ENCODE results near the gene RAI1. TPM values are rescaled to one million over a fixed set of nuclear protein-coding genes. Genes with fewer than 3 reads are reported as not detected.

The RAI1 gene
- total and polyA plus RNA-seq, 2 of the 13 experiments (the other 11 are each of a cell fraction or from before 2014, with no cell fraction given) = 3.4 to 5.2 TPM

DNA sequence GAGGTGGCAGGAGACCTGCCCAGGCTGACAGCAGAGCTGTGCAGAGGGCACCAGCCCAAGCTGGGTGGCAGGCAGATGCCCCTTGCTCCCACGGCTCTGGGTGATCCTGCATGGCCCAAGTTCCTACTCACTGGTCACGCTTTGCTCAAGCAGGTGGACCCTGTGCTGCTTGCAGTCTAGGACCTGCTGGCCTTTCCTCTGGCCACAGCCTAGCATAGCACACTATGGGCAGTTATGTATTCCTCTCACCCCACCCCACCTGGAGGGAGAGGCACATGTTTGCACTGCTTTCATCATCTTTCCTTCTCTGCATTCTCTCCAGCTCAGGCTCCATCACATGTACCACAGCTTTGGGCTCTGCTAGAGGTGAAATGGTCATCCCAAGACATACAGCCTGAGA, 175.1 kb downstream of the RAI1 start (continued):
- TF ChIP-seq, protein P1, sequence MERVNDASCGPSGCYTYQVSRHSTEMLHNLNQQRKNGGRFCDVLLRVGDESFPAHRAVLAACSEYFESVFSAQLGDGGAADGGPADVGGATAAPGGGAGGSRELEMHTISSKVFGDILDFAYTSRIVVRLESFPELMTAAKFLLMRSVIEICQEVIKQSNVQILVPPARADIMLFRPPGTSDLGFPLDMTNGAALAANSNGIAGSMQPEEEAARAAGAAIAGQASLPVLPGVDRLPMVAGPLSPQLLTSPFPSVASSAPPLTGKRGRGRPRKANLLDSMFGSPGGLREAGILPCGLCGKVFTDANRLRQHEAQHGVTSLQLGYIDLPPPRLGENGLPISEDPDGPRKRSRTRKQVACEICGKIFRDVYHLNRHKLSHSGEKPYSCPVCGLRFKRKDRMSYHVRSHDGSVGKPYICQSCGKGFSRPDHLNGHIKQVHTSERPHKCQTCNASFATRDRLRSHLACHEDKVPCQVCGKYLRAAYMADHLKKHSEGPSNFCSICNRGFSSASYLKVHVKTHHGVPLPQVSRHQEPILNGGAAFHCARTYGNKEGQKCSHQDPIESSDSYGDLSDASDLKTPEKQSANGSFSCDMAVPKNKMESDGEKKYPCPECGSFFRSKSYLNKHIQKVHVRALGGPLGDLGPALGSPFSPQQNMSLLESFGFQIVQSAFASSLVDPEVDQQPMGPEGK (CRISPR knock-in tag; IDR thresholded peaks at IDR 0.05) = no peak
- TF ChIP-seq ZBTB42 (CRISPR knock-in tag; IDR thresholded peaks at IDR 0.05) (no peak), ZNF343 (CRISPR knock-in tag; IDR thresholded peaks at IDR 0.05) (no peak), PCBP2 (optimal IDR thresholded peaks at IDR 0.05; ENCODE audit: low read depth, low read length, poor library complexity, severe bottlenecking) (no peak), ZBTB20 (CRISPR knock-in tag; IDR thresholded peaks at IDR 0.05; ENCODE audit: borderline replicate concordance, low read depth) (no peak), ZNF816 (CRISPR knock-in tag; IDR thresholded peaks at IDR 0.05; ENCODE audit: borderline replicate concordance) (no peak), JARID2 (CRISPR knock-in tag; IDR thresholded peaks at IDR 0.05; ENCODE audit: insufficient replicate concordance) (no peak), ZNF564 (CRISPR knock-in tag; IDR thresholded peaks at IDR 0.05) (no peak), NFRKB (IDR thresholded peaks at IDR 0.05) (no peak), HMG20B (CRISPR knock-in tag; conservative IDR thresholded peaks at IDR 0.05) (no peak), TEAD3 (CRISPR knock-in tag; optimal IDR thresholded peaks at IDR 0.05; ENCODE audit: borderline replicate concordance) (peak; percentile 53), ZNF232 (CRISPR knock-in tag; IDR thresholded peaks at IDR 0.05; ENCODE audit: borderline replicate concordance) (no peak), NR3C1 (CRISPR knock-in tag; IDR thresholded peaks at IDR 0.05) (no peak), ZKSCAN8 (CRISPR knock-in tag; IDR thresholded peaks at IDR 0.05; ENCODE audit: borderline replicate concordance) (no peak), NFE2L2 (IDR thresholded peaks at IDR 0.05; ENCODE audit: low read length) (no peak), ZNF572 (CRISPR knock-in tag; IDR thresholded peaks at IDR 0.05) (no peak), ZNF263 (CRISPR knock-in tag; IDR thresholded peaks at IDR 0.05) (no peak), ZIK1 (CRISPR knock-in tag; IDR thresholded peaks at IDR 0.05; ENCODE audit: borderline replicate concordance, low read depth) (peak; percentile 67; the same call in 1 of the 2 replicates), ZNF431 (CRISPR knock-in tag; IDR thresholded peaks at IDR 0.05; ENCODE audit: borderline replicate concordance, low read depth) (no peak)
- TF ChIP-seq, protein P2, sequence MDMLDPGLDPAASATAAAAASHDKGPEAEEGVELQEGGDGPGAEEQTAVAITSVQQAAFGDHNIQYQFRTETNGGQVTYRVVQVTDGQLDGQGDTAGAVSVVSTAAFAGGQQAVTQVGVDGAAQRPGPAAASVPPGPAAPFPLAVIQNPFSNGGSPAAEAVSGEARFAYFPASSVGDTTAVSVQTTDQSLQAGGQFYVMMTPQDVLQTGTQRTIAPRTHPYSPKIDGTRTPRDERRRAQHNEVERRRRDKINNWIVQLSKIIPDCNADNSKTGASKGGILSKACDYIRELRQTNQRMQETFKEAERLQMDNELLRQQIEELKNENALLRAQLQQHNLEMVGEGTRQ (IDR thresholded peaks at IDR 0.05; ENCODE audit: low read depth, low read length) = no peak
- TF ChIP-seq, protein P2 (CRISPR knock-in tag; IDR thresholded peaks at IDR 0.05; ENCODE audit: borderline replicate concordance) = no peak
- TF ChIP-seq, protein P3, sequence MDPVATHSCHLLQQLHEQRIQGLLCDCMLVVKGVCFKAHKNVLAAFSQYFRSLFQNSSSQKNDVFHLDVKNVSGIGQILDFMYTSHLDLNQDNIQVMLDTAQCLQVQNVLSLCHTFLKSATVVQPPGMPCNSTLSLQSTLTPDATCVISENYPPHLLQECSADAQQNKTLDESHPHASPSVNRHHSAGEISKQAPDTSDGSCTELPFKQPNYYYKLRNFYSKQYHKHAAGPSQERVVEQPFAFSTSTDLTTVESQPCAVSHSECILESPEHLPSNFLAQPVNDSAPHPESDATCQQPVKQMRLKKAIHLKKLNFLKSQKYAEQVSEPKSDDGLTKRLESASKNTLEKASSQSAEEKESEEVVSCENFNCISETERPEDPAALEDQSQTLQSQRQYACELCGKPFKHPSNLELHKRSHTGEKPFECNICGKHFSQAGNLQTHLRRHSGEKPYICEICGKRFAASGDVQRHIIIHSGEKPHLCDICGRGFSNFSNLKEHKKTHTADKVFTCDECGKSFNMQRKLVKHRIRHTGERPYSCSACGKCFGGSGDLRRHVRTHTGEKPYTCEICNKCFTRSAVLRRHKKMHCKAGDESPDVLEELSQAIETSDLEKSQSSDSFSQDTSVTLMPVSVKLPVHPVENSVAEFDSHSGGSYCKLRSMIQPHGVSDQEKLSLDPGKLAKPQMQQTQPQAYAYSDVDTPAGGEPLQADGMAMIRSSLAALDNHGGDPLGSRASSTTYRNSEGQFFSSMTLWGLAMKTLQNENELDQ (CRISPR knock-in tag; IDR thresholded peaks at IDR 0.05; ENCODE audit: borderline replicate concordance) = no peak
- TF ChIP-seq, protein P4, sequence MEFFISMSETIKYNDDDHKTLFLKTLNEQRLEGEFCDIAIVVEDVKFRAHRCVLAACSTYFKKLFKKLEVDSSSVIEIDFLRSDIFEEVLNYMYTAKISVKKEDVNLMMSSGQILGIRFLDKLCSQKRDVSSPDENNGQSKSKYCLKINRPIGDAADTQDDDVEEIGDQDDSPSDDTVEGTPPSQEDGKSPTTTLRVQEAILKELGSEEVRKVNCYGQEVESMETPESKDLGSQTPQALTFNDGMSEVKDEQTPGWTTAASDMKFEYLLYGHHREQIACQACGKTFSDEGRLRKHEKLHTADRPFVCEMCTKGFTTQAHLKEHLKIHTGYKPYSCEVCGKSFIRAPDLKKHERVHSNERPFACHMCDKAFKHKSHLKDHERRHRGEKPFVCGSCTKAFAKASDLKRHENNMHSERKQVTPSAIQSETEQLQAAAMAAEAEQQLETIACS (CRISPR knock-in tag; IDR thresholded peaks at IDR 0.05) = no peak

Data from HepG2 (cell line).